ENCODE measurements around the gene RGS2.

DNA sequence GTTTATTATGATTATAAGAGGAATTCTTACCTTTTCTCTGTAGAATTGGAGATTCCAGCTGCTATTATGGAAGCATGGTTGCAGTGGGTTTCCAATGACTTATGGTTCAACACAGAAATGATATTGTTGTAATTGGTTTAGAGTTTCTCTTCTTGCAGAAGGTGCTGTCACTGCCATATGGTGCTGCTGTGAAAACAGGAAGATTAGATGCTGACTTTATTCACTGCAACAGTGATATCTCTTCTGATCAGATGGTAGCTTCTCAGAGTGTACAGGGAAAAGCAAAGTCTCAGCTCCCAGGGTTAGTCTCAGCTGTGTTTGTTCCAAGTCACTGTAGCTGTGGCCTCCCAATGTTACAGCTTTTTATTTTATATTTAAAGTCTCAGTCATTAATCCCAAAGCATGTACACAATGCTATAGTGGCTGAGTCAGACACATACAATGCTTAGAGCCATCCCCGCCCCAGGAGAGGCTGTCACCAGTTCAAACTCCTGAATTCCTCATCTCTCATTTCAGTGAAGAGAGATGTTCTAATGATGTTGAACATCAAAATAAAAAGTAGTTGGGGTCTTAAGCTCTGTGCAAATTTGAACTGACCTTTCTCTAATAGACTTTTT is 42.7 kb upstream of the RGS2 start:
- TF ChIP-seq, protein P1, sequence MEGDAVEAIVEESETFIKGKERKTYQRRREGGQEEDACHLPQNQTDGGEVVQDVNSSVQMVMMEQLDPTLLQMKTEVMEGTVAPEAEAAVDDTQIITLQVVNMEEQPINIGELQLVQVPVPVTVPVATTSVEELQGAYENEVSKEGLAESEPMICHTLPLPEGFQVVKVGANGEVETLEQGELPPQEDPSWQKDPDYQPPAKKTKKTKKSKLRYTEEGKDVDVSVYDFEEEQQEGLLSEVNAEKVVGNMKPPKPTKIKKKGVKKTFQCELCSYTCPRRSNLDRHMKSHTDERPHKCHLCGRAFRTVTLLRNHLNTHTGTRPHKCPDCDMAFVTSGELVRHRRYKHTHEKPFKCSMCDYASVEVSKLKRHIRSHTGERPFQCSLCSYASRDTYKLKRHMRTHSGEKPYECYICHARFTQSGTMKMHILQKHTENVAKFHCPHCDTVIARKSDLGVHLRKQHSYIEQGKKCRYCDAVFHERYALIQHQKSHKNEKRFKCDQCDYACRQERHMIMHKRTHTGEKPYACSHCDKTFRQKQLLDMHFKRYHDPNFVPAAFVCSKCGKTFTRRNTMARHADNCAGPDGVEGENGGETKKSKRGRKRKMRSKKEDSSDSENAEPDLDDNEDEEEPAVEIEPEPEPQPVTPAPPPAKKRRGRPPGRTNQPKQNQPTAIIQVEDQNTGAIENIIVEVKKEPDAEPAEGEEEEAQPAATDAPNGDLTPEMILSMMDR (conservative IDR thresholded peaks at IDR 0.05) = no peak
- no peak for TF ChIP-seq EZH2 (IDR thresholded peaks at IDR 0.05; ENCODE audit: low read depth)
